LNCaP clone FGC (cell line): ENCODE results near the gene STUB1.

Experiments
- DNase-seq: peaks from one replicate; pipeline ENCODE4 v3.0.0-alpha.2; 2011; ENCODE audit warnings: low read depth
- H3K4me3 ChIP-seq: 2 replicates; pipeline ENCODE4 v1.5.1; 2011; ENCODE audit warnings: mild to moderate bottlenecking, low read depth, low read length, control low read depth
- TF ChIP-seq, protein P1 (sequence below): IDR thresholded peaks from 2 replicates; pipeline ENCODE4 v1.5.1; 2012; ENCODE audit warnings: mild to moderate bottlenecking; ENCODE audit not compliant: control insufficient read depth, insufficient read depth; ENCODE audit errors: extremely low read depth

The STUB1 gene

DNA sequence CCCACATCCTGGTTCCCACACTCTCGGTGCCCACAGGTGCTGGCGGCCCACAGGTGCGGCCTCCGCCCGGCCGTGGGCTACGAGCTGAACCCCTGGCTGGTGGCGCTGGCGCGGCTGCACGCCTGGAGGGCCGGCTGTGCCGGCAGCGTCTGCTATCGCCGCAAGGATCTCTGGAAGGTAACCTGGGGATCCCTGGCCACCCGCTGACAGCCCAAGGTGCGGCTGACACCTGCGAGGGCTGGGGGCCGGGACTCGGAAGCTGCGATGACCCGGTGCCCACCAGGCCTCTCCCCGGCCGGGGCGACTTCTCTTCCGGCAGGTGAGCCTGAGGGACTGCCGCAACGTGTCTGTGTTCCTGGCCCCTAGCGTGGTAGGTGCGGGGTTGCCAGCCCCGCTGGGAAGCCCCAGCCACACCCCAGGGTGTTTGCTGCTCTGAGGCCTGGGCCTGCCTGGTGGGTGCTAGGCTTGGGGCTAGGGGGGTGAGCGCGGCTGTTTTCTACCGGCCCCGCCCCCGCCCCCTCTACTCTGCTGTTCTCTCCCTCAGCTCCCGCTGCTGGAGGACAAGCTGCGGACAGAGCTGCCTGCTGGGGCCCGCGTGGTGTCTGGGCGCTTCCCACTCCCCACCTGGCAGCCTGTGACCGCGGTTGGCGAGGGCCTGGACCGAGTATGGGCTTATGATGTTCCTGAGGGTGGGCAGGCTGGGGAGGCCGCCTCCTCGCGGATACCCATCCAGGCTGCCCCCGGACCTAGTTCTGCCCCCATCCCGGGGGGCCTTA, 41.7 kb downstream of the STUB1 start:
- TF ChIP-seq, protein P1, sequence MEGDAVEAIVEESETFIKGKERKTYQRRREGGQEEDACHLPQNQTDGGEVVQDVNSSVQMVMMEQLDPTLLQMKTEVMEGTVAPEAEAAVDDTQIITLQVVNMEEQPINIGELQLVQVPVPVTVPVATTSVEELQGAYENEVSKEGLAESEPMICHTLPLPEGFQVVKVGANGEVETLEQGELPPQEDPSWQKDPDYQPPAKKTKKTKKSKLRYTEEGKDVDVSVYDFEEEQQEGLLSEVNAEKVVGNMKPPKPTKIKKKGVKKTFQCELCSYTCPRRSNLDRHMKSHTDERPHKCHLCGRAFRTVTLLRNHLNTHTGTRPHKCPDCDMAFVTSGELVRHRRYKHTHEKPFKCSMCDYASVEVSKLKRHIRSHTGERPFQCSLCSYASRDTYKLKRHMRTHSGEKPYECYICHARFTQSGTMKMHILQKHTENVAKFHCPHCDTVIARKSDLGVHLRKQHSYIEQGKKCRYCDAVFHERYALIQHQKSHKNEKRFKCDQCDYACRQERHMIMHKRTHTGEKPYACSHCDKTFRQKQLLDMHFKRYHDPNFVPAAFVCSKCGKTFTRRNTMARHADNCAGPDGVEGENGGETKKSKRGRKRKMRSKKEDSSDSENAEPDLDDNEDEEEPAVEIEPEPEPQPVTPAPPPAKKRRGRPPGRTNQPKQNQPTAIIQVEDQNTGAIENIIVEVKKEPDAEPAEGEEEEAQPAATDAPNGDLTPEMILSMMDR: no peak
- H3K4me3 ChIP-seq: peak overlapping the region; percentile 92
- DNase-seq: no peak

DNA sequence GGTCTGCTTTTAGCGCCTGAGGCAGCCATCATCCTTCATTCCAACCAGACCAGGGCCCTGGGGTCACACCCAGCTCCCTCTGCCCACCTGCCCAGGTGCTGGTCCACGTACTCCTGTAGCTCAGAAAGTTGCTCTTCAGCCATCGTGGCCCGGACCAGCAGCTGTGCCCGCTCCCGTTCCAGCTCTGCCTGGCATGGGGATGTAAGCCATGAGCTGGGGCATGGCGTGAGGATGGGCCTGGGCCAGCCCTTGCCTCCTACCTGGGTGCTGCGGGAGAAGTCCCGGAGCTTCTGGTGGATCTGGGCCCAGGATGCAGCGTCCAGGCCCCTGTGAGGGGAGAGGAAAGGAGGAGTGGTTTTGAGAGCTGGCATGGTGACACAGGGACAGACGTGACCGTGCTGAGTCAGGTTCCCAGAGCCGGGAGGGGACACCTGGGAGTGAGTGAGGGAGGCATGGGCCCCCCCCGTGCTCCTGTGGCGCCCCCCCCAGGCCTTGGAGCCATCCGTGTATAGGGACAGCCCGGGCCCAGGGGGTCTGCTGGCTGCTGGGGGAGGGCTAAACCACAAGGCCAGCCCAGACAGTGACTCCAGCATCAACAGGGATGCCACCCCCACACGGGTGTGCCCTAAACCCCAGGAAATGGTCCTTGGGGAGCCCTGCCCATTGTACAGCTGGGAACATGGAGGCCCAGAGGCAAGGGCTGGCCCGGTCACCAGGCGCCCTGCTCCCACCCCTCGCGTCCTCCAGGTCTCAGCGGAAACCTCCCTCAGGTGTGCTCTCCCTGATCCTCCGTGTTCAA, 42.8 kb downstream of the STUB1 start:
- no peak overlapping the region for H3K4me3 ChIP-seq
- no peak for DNase-seq
- TF ChIP-seq, protein P1: no peak

DNA sequence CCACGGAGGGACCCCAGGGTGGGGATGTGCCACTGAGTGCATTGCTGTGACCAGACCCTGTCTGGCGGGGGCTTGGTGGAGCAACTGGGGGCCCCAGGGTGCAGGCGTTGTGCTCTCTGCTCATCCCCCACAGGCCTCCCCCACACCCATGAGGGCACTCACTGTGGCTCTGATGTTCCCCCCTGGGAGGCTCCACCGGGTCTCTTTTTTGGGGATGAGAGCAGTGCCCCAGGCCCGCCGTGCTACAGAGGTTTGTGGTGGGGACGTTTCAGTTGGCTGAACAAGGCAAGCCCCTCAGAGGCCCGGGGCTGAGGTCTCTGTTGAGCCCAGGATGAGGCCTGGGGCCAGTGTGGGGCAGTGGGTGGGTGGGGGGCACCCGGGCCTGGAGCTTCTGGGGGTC, 43.5 kb downstream of the STUB1 start:
- no peak overlapping the region for H3K4me3 ChIP-seq
- DNase-seq: no peak
- TF ChIP-seq, protein P1: no peak

DNA sequence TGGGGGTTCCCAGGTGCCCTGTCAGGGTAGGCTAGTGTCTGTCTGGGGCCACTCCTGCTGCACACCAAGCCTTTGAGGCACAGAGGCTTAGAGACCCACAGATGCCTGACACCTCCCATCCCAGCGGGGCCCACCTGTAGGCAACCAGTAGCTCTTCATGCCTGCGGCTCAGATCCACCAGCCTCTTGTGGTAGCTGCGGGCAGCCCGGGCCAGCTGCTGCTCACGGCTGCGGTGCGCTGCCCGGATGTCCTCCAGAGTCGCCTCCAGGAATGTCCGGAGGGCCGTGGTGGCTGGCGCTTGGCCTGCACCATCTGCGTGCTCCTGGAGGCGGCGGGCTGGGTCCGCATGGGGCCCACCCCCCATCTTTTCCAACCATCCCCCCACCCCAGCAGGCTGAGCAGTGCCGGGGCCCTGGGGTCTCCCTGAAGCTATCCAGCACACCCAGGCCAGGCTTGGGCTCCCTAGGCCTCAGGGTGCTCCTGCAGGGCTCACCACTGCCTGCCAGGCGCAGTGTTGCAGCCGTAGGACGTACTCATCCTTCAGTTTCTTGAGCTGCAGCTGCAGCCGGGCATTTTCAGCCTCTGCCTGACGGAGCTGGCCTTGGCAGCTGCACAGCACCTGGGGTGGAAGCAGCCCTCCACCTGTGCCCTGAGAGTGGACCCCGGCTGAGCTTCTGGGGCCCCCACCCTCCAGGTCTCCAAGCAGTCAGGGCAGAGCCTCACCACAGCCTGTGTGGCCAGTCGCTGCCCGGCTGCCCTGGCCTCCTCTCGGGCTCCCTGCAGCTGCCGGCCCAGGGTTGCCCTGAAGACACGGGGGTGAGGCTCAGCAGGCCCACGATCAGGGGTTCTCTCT, 44.2 kb downstream of the STUB1 start:
- no peak overlapping the region for H3K4me3 ChIP-seq
- DNase-seq: no peak
- TF ChIP-seq, protein P1: no peak

DNA sequence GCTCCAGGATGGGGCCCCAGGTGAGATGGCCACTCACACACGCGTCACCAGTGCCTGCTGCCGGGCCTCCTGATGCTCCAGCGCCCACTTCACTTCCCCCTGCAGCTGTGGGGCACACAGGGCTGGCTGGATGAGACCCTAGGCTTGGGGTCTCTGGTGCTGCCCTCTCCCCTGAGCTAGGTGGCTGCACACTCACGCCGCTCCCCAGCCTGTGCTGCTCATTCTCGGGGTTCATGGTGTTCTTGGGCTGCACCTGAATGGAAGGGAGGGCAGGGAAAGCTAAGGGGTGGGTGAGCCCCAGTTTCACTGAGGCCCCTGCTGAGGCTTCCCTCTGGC, 44.8 kb downstream of the STUB1 start:
- TF ChIP-seq, protein P1: no peak
- DNase-seq: no peak
- no peak overlapping the region for H3K4me3 ChIP-seq

DNA sequence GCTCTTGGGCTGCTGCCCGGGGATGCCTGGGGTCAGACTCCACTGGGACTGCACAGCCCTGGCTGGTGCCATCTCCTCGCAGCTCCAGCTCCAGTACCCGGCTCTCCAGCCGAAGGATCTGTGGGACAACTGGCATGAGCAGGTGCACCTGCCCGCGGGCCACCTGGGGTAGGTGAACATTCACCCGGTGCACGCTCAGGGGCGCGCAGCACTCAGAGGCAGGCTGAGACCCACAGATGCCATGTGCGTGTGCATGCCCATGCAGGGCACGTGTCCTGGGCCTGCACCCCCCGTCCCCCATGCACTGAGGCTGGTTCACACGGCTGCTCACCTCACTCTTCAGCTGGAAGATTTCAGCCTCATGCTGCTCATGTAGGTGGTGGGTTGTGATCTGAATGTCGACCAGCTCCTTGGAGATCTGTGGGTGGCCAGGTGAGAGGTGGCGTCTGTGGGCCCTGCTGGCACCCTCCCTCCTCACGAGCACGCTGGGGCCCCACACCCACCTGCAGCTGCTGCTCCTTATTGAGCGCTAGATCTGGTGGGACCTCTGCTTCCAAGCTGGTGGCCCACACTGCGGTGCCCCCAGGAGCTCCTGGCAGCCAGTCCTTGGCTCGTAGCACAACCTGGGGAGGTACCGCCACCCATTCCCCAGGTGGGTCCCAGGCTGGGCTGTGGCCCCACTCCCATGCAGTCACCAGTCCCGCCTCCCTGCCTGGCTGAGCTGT, 45.4 kb downstream of the STUB1 start:
- TF ChIP-seq, protein P1: no peak
- peak overlapping the region; percentile 55 for H3K4me3 ChIP-seq
- no peak for DNase-seq
